ENCODE measurements around the gene MFAP1.
"Not testable (repeated sequence)": the region's sequence is repeated elsewhere in the genome, so short reads cannot be mapped to it uniquely, and the experiment has no call there.

MFAP1 gene

DNA sequence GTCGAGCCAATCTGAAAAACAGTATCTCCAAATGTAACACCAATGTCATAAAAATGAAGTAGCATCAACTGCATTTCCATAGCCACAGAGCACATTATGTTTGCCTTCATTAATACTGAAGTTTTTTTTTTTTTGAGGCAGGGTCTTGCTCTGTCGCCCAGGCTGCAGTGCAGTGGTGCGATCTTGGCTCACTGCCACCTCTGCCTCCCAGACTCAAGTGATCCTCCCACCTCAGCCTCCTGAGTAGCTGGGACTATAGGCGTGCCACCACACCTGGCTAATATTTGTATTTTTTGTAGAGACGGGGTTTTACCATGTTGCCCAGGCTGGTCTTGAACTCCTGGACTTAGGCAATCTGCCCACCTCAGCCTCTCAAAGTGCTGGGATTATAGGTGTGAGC is 9.4 kb downstream of the MFAP1 start:
- not testable (repeated sequence) for DNase-seq

DNA sequence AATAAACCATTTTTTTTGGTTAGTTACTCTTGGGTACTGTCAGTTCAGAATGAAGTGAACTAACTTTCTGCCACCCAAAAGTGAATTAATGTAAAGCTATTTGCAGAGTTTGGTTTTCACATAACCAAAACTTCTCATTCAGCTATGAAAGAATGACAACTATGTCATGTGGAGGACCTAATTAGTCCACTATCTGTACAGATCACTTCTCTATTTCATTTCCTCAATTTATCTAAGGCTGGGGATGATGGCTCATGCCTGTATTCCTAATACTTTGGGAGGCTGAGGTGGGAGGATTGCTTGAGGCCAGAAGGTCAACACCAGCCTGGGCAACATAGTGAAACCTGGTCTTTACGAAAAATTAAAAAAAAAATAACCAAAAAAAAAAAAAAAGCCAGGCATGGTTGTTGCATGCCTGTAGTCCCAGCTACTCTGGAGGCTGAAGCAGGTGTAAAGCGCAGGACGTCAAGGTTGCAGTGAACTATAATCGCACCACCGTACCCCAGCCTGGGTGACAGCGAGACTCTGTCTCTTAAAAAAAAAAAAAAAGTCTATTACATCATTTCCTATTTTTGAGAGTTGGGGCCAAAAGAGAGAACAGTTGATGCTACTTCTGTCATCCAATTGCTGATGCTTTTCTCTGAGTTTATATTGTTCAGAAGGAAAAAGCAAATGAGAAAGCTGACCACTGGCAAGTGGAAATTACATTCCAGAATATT is 15.4 kb downstream of the MFAP1 start:
- no peak for DNase-seq

DNA sequence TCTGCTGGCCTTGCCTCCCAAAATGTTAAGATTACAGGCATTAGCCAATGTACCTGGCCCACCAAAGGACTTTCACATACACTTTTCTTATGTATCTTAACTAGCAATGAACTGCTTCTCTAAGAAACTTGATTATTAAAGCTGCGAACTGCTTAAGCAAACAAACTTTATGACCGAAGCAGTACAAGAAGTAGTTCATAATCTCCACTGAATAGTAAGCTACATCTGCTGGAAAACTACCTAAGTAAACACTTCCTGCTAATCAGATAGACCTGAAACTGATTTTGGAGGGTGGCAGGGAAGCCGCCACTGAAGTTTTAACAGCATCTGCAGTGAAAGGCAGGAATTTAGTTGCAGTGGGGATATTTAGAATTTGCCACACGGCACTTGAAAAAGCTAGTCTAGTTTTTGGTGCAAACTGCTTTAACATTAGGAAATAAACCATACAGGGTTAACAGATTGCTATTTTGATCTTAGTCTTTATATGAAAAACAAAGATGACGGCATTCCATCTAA is 16.0 kb downstream of the MFAP1 start:
- no peak for DNase-seq

DNA sequence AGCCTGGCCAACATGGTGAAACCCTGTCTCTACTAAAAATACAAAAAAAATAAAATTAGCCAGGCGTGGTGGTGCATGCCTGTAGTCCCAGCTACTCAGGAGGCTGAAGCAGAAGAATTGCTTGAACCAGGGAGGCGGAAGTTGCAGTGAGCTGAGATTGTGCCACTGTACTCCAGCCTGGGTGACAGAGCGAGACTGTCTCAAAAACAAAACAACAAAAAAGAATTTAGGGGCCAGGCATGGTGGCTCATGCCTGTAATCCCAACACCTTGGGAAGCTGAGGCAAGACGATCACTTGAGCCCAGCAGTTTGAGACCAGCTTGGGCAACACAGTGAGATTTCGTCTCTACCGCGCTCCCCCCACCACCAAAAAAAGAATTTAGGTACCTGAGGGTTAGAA is 21.8 kb downstream of the MFAP1 start:
- DNase-seq: not testable (repeated sequence)

DNA sequence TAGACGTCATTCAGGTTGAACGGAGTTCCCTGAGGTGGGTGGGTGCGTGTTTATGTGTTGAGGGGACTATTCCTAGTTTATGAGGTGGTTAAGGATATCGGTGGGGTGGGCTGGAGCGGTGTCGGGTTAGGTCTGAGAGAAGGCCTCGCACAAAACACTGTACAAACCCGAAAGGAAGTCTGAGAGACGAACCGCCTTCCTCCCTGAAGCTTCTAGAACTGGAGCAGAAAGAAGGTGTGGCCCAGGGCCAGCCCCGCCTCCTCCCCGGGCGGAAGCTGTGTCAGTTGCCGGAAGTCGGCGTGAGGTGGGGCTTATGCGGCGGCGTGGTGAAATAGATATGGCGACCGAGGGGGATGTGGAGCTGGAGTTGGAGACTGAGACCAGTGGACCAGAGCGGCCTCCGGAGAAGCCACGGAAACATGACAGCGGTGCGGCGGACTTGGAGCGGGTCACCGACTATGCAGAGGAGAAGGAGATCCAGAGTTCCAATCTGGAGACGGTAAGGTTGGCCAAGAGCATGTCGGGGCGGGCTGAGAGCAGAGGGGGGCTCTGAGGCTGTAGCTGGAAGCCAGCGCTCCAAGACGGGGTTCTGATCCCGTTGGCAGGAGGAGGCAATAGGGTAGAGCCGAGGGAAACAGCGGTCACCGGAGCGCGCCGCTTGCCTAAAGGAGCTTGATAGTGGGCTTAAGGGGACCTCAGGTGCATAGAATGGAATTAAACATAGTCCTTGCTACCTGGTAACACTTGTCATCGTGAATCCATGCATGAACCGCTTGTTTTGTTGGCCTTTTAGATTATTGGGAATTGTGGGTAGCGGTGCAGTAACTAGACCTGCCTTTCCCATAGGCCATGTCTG is 24.0 kb downstream of the MFAP1 start, which contains the start of gene HYPK:
HYPK (plus strand) TSS at position 314 of the 856 bp plus-strand sequence; CDS start at position 338, 24 bp downstream.
- DNase-seq: peak; percentile 96

DNA sequence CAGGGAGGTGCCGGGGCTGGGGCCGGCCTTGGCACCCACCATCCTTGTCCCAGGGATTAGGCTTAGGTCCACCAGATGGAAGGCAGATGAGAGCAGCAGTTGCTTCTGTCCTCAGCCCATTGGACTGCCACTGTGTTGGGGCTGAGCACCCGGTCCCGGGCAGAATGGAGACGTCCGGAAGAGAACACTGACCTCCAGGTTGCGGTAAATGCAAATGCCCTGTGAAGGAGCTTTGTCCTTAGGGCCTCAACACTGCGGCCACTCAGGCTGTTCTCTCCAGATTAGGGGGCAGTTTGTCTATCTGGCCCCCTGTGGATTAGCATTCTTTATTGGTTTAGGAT is 24.6 kb downstream of the MFAP1 start, which contains the start of gene SERINC4:
SERINC4 (minus strand) TSS at position 276 of the 341 bp plus-strand sequence; CDS start at position 42, 234 bp downstream.
- DNase-seq: no peak

DNA sequence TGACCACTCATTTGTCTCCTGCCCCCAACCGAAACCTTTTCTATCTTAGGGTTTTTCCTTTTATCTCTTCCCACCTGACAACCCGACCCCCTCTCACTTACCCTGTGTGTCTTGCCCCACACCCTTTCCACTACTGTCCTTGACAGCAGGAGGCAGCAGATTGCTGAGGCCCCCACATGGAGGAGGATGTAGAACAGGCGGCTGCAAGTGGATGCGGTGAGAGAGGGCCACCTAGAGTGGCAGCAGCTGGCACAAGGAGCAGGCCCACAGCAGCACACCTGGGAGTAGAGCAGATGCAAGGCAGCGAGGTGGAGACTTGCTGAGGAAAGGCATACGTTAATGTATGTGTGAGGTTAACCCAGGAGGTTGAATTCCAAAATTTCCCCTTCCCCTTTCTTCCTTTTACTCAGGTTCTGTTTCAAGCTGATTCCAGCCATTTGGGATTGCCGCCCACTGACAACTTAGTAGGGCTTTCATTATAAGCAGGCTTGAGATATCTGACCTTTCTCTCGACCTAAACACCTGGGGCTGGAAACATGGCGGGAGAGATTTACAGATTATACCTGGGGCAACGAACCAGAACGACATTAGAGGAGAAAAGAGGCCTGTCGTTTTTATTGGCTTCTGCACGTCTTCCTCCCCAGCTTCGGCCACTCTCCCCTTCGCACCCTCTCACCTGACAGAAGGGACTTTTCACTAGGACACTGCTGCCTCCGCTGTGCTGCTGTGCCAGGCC is 25.1 kb downstream of the MFAP1 start:
- no peak for DNase-seq

DNA sequence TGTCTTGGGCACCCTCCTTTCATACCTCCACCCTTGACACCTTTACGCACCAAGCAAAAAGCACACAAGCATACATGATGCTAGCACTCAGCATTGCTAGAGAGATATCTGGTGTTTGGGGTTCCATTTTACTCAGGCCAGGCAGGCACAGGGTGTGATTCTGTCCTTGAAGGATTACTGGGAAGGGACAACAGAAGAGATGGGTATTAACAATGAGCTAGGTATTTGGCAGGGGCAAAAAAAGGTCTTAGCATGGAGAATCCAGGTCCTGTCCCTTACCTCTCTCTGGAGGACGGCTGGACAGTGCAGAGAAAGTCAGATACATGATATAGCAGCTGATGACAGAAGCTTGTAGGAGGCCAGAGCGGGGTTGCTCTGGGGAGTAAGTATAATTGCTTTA is 27.9 kb downstream of the MFAP1 start:
- no peak for DNase-seq

DNA sequence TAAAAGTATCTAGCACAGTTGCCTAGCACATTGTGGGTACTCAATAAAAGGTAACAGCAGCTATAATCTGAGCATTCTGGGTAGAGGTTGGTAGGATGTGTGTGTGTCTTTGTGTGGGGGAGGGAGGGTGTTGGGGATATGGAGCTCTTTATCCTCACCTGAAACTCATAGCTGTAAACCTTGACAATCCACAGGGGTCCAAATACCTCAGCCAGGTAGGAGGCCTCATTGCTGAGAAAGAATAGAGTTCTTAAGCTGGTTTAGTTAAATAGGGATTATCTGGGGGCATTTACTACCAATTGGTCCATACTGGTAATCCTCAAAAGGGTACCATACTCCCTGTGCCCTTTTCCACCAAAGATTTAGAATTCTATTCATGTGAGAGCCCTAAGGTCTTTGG is 28.5 kb downstream of the MFAP1 start:
- no peak for DNase-seq

DNA sequence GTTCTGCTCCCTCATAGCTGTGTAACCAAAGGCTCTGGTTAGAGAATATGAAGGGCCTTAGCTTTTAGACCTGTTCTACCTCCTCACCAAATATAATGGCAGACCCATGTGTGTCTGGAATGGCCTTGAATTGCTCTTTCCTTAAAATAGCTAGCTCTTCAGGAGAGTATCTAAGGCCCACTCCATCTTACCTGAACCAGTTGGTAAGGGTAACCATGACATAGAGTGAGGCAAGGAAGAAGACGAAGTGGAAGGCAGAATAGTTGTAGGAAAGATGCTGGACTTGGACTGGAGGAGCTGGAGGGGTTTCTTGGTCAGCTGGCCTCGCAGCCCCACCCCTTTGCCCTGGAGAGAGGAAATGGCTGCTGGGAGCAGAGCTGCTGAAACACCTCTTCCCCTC is 29.3 kb downstream of the MFAP1 start:
- no peak for DNase-seq

DNA sequence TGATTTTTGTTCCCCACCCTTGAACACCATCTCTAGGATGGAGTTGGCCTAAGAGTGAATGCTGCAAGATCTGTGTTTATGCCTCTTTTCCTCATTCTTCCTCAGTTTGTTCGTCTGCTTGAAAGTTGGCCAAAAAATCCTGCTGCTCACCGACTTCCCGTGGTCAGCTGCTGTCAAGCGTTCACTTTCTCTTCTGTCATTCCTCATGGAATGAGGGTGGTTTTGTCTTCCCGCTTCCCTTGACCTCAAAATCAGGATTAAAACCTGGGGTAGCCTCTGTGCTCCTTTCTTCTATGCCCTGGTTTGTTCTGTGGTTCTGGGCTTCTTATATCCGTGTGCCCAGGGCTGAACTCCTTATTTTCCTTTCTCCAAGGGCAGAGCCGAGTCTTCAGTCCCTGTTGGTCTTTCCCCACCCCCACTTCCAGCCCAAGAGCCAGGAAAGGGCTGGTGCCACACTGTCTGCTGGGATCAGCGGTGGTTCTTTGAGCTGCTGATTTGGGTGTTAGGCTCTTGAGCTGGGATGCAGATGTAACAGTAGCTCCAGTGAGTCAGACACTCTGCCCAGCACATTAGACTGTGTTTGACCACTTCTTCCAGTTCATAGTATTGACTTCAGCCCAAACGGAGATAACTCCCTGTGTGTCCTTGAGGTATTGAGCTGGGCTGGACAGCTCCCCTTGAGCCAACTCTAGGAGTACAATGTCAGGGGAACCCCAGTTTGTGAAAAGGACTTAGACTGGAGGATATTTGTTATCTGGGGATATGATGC is 30.0 kb downstream of the MFAP1 start:
- DNase-seq: no peak

DNA sequence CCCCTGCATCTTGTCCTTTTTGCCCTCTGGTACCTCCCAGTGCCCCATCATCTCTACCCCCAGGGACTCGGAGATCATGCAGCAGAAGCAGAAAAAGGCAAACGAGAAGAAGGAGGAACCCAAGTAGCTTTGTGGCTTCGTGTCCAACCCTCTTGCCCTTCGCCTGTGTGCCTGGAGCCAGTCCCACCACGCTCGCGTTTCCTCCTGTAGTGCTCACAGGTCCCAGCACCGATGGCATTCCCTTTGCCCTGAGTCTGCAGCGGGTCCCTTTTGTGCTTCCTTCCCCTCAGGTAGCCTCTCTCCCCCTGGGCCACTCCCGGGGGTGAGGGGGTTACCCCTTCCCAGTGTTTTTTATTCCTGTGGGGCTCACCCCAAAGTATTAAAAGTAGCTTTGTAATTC is 30.8 kb downstream of the MFAP1 start:
- DNase-seq: no peak

DNA sequence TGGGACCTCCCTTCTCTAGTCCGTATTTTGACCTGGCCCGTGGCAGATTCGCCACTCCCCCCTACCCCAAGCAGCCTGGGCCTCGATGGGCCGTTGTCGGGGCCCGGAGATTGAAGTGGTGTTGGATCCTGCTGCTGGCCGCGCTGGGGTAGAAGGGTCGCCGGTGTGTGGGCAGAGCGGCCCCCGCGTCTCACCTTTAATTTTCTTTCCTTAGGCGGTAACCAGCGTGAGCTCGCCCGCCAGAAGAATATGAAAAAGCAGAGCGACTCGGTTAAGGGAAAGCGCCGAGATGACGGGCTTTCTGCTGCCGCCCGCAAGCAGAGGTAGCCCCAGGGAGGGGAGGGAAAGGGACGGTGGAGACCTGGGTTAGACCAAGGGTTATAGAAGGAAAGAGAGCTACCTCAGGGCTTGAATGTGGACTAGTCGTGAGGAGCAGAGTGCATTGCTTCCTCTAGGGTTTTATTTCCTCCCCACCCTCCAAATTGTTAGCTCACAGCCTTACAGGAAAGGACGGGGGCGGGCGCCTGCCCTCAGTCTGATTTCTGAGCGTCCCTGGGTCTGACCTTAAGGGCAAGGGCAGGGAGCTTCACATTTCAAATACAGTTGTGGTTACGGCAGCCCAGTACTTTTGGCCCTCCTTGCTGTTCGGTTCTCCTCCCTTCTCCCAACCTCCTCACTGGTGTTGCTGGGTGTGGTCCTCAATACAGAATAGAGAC is 31.6 kb downstream of the MFAP1 start:
- DNase-seq: no peak

DNA sequence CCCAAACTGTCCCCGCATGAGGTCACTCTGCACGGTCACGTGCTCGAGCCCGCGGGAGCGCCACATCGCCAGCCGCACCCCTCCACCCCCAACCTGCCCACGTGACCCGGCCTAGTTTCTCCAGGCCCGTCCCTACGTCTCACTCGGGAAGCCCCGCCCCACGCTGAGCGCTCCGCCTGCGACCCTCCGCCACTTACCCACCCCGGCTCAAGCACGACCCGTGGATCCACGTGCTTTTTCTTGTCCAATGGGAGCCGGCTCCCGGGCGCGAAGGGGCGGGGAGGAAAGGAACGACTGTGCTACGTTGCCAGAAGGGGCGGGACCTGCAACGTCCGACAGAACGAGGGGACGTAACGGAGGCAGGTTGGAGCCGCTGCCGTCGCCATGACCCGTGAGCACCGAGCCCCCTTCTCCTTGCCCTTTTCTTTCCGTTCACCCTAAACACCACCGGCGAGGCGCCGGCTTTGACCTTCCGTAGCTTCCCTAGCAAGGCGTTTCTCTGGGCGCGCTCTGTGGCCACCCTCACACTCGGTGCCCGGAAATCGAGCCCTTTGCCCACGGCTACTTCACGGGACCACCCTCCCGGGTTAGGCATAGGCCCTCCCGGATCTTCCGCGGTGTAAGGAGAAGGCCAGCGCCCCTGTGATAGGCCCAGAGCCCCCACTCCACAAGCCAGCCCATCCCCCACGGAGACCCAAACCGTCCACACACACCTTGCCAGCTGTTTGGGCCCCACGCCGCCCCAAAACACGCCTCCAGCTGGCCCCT is 32.3 kb downstream of the MFAP1 start, which contains the start of gene SERF2:
SERF2 (plus strand) TSS at position 328 of the 768 bp plus-strand sequence; CDS start at position 385, 57 bp downstream.
- peak; percentile 100 for DNase-seq

DNA sequence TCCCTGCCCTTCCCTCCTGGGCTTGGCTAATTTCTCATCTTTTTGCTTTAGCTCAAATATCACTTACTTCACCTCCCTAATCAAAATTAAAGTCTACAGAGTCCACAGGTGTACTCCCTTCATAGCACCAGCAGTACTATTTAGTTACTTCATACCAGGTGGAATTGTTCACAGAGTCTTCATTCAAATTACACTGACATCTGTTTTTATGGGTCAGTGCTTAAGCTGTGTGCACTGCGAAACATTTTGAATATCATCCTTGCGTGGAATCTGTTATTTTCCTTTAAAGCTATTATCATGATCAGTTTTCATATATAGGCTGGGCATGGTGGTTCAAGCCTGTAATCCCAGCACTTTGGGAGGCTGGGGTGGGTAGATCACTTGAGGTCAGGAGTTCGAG is 35.1 kb downstream of the MFAP1 start:
- no peak for DNase-seq

DNA sequence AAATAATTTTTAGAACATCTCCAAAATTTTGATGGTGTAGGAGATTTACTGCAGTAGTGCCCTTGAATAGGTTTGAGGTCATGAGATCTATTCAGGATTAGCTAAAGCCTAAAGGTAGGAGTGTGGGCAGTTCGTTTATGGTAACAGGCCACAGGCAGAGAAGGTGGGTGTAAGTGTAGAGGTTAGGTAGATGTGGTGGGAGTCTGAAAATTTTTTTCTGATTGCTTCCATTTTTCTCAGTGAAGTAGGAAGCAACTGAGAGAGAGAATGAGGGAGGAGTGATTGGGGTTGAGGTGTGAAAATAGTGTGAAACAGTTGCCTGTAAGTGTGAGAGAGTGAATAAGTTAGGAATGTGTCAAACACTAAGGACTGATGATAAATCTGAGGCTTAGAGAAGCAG is 45.5 kb downstream of the MFAP1 start:
- no peak for DNase-seq

DNA sequence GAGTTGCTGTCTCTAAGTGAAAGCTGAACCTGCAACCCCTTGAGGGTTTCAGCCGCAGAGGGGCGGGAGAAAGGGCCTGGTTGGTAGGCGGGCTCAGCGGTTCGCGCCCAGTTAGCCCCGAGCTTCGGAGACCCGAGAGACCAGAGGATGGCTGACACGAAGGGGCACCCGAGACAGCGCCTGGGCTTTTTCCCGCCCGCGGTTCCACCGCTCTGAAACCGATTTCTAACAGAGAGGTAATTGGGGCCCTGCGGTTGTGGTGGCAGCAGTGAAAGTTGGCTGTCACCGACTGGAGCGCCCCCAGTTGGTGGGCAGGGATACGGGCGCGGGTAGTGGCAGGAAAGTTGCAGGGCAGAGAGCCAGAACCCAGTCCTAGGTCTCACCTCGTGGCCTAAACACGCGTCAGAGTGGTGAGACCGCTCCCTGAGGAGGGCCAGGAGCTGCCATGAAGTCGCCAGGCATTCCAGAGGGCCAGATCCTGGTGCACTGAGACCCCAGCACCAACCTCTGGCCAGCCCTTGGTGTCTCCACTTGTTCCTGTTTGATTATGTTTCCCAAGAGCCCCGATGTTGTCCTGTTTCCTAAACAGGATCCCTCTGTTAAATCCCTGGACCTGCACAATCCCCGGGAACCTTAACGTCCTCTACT is 47.1 kb downstream of the MFAP1 start:
- peak; percentile 90 for DNase-seq

DNA sequence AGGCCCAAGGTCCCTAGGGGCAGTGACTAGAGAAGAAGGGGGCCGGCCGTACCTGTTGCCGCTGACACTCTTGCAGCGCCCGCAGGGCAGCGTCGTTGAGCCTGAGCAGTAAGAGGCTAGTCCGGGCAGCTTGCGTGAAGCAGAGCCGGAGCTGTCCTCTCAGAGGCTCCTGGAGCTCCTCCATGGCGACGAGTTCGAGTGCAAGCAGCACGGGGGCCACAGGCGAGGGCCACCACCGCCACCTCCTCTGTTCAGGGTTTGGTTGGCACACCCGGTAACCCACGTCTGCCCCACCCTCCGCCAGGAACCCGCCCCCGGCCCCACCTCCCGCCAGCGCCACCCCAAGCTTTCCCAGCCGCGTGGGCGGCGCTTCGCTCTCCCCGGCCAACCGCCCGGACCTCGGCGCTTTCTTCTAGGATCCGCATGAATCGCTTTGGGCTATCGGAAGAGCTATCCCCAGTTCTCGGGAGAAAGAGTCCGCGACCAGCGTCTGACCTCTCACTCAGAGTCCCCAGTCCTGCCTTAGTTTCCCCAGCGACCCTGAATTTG is 47.7 kb downstream of the MFAP1 start, which contains the start of gene ELL3:
ELL3 (minus strand) TSS at position 249 of the 549 bp plus-strand sequence; CDS start at position 184, 65 bp downstream.
- DNase-seq: no peak

DNA sequence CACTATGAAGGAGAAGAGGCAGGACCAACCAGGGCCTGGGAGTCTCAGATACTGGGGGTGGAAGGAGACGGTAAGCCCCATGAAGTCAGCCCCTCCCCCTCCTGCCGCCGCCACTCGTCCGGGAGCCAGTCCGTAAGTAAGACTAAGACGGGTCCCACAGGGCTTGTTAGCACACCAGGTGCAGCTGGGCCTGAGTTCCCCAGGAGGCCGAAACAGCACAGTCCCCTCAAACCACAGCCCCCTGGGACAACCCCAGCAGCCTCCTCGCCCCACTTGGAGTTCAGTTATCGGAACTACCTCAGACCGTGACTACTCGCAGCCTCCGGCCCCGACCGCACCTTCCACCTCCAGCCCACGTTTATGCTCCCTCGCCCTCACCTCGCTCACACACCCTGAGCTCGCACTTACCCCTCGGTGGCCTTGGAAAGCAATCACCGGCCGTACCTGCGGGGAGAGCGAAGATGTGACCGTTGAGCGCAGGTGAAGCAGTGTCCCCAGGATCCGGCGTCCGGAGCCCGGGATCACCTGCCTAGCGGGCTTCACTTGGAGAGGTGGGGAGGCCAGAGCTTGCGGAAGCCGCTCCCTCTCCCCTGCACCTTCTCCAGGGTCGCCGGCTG is 48.3 kb downstream of the MFAP1 start:
- DNase-seq: peak; percentile 45
